ENCODE data around the gene TSPAN3. TPM values are rescaled to one million over a fixed set of nuclear protein-coding genes. Genes with fewer than 3 reads are reported as not detected.

Gene TSPAN3
- total RNA-seq = 100 to 1,000 TPM in 5 of 10 donors, 10 to 100 TPM in 5; 82.6 to 118 (median 98.7) TPM
- polyA plus RNA-seq = 100 to 1,000 TPM in 1 of 2 donors, 10 to 100 TPM in 1; 52.2 to 159 TPM
- long read RNA-seq, donor 1, full-length matches to known transcripts = 158 of 164 reads
- long read RNA-seq, donor 1, partial matches to known transcripts = 3 of 164 reads
- long read RNA-seq, donor 1, other reads (novel, unspliced or antisense) = 3 of 164 reads
- long read RNA-seq, donor 2, full-length matches to known transcripts = 166 of 176 reads
- long read RNA-seq, donor 2, partial matches to known transcripts = 6 of 176 reads
- long read RNA-seq, donor 2, other reads (novel, unspliced or antisense) = 4 of 176 reads
- long read RNA-seq, donor 3, full-length matches to known transcripts = 411 of 423 reads
- long read RNA-seq, donor 3, partial matches to known transcripts = 5 of 423 reads
- long read RNA-seq, donor 3, other reads (novel, unspliced or antisense) = 7 of 423 reads

DNA sequence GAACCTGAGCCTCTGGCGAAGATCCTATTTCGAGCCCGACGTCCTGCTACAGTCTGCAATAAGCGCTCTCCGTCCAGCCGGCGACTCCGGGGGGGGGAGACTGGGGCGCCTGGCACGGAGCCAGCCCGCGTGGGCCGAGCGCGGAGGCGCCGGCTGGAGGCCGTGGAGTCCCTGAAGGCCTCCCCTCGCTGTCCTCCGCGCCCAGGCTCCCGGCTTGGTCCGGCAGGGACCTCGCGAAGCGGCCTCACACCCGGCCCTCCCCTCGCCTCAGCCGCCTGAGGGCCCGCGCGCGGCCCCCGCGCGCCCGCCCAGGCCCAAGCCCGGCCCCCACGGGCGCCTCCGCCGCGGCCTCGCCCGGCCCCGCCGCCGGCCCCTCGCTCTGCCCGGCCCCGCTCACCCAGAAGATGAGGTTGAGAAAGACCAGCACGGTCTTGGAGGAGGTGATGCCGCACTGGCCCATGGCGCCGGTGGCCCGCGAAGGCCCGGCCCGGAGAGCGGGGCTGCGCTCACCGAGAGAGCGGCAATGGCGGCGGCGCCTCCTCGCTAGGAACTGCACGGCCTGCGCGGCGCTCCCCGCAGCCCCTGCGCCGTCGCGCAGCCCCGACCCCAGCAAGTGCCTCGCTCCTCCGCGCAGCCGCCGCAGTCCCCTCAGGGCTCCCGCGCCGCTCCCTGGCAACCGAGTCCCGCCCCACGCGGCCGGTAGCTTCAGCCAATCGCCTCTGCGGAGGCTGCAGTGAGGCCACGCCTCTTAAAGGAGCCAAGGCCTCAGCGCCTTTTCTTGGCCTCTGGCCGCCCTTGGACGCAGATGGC, at the start of gene TSPAN3:
TSS of gene TSPAN3 (minus strand) at position 615 of the 810 bp plus-strand sequence. CDS start at position 460, 155 bp downstream.
- H3K4me3 ChIP-seq = peak within 1 kb of the TSS; percentile 69 to 93 (median 84)
- ATAC-seq (peak; percentile 97 to 99 (median 98)), DNase-seq (peak; percentile 94 to 95)
- peaks cover 0 to 3% (median 0%) of the 10 kb centered on the region in 9 donors for H3K36me3 ChIP-seq
- H3K27me3 ChIP-seq = no peaks in the 10 kb centered on the region
- intact Hi-C loops (cut with DNase I) = no loop called here
- H3K27ac ChIP-seq = peak within 1 kb of the TSS; percentile 67 to 95 (median 90)
- 0 to 1% methylated on average over 72 to 97 of the region's 97 CpGs for WGBS, 2 donors
- H3K9me3 ChIP-seq = no peaks in the 10 kb centered on the region
- peaks cover 2 to 42% (median 36%) of the 10 kb centered on the region in 9 donors for H3K4me1 ChIP-seq
- TF ChIP-seq, protein P1, sequence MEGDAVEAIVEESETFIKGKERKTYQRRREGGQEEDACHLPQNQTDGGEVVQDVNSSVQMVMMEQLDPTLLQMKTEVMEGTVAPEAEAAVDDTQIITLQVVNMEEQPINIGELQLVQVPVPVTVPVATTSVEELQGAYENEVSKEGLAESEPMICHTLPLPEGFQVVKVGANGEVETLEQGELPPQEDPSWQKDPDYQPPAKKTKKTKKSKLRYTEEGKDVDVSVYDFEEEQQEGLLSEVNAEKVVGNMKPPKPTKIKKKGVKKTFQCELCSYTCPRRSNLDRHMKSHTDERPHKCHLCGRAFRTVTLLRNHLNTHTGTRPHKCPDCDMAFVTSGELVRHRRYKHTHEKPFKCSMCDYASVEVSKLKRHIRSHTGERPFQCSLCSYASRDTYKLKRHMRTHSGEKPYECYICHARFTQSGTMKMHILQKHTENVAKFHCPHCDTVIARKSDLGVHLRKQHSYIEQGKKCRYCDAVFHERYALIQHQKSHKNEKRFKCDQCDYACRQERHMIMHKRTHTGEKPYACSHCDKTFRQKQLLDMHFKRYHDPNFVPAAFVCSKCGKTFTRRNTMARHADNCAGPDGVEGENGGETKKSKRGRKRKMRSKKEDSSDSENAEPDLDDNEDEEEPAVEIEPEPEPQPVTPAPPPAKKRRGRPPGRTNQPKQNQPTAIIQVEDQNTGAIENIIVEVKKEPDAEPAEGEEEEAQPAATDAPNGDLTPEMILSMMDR (IDR thresholded peaks at IDR 0.05) = no peak

DNA sequence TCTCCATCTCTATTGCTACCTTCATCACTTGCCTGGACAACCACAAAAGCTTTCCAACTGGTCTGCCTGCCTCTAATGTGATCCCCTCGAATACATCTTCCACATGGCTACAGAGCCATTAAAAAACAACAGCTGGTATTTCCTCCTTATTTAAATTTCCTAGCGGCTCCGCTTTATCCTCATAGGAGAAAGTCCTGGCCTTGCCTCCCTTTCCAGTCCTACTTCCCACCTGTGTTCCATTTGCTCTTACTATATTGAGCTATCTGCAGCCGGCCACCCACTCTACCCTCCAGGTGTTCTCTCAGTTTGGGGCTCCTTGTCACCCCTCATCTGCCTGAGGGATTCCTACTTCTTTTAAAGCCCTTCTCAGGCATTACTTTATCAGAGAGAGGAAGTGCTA, 49.7 kb upstream of the TSPAN3 start:
- WGBS, 2 donors = 79 to 85% methylated on average over 4 of the region's 4 CpGs
- Histone ChIP-seq H3K27me3 (no peaks in the 10 kb centered on the region), H3K9me3 (no peaks in the 10 kb centered on the region), H3K36me3 (no peaks in the 10 kb centered on the region), H3K4me1 (peaks cover 0 to 46% (median 16%) of the 10 kb centered on the region in 9 donors), H3K27ac (no peak overlapping the region), H3K4me3 (no peak overlapping the region)
- intact Hi-C loops (cut with DNase I) = loop anchor here in 4 of 10 donors (2.0 to 10.0 kb wide), 5 partner anchors 64 to 420 kb away; no protein-coding TSS in a partner anchor
- TF ChIP-seq, protein P1 (IDR thresholded peaks at IDR 0.05) = no peak
- DNase-seq (no peak), ATAC-seq (no peak)

DNA sequence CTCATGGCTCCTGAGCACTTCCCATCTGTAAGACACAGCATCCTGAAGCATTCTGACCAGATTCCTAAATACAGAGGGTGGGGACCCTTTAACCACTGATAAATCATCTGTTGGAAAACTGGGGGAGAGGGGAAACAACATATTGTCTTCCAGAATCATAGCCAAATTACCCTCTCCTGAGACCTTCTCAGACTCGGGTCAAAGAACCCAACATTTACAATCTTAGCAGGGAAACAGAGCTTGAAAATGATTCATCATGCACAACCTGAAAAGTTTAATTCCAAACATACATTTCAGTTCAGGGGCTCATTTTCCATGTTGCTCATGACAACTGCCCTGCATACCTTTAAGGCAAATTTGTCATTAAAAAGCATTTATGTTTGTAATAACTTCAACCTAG, 48.5 kb upstream of the TSPAN3 start:
- ATAC-seq (peak in 1 of 8 donors; percentile 21), DNase-seq (no peak)
- peaks cover 0 to 44% (median 16%) of the 10 kb centered on the region in 9 donors for H3K4me1 ChIP-seq
- peak overlapping the region in 3 of 10 donors; percentile 3 to 38 (median 32) for H3K27ac ChIP-seq
- peaks cover 0 to 7% (median 0%) of the 10 kb centered on the region in 9 donors for H3K36me3 ChIP-seq
- intact Hi-C loops (cut with DNase I) = loop anchor here (1.0 to 10.0 kb wide), 11 partner anchors 65 to 513 kb away; partner anchors contain the start of gene LINGO1 (in 1 of the 10)
- 37 to 52% methylated on average over 1 of the region's 1 CpG for WGBS, 2 donors
- no peak overlapping the region for H3K4me3 ChIP-seq
- H3K27me3 ChIP-seq = no peaks in the 10 kb centered on the region
- TF ChIP-seq, protein P1 (IDR thresholded peaks at IDR 0.05) = no peak
- H3K9me3 ChIP-seq = no peaks in the 10 kb centered on the region

DNA sequence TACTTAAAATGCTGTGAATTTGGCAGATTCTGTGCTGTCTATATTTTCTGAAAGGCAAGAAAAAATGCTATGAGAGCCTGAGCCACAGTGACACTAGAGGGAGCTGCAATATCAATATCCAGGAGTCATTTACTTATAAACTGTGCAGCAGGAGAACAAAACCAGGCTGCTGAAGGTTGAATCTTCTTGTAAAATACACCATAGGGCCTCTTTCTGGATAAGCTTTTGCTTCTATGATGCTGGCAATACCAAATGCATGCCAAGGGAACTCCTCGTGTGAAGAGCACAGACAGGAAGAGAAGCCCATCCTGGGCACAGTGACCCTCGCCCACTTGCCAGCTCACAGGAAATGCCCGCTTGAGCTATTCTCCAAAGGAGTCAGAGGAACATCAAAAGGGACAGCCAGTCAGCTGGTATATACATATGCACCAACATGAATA, 48.0 kb upstream of the TSPAN3 start:
- DNase-seq = peak in 1 of 2 donors; percentile 60
- TF ChIP-seq, protein P1 (IDR thresholded peaks at IDR 0.05) = peak; percentile 59 to 89 (median 75)
- Histone ChIP-seq H3K4me3 (no peak overlapping the region), H3K4me1 (peaks cover 0 to 40% (median 16%) of the 10 kb centered on the region in 9 donors), H3K9me3 (no peaks in the 10 kb centered on the region), H3K27ac (peak overlapping the region in 2 of 10 donors; percentile 3 to 38), H3K27me3 (no peaks in the 10 kb centered on the region), H3K36me3 (peaks cover 0 to 13% (median 0%) of the 10 kb centered on the region in 9 donors)
- peak in 6 of 8 donors; percentile 71 to 82 (median 79) for ATAC-seq
- intact Hi-C loops (cut with DNase I) = loop anchor here (1.0 to 10.0 kb wide), 11 partner anchors 66 to 513 kb away; partner anchors contain the start of gene LINGO1 (in 1 of the 10)
- WGBS, 2 donors = 49 to 50% methylated on average over 3 of the region's 3 CpGs

Measured in heart right ventricle (tissue), 16 donors.